Panc1 (cell line): ENCODE results near the gene RELA. TPM values are rescaled to one million over a fixed set of nuclear protein-coding genes. Genes with fewer than 3 reads are reported as not detected.

Source experiments
- ATAC-seq: fragments of 200-7000 bp; cut with Tn5 transposase; 2 replicates; pipeline ENCODE4 v1.9.1; 2020; ENCODE audit warnings: mild to moderate bottlenecking, moderate library complexity
- BruUV-seq: library from RNA; stranded (reverse); fragments of 400-500 nt; replicated peaks from 2 replicates; lab custom pipeline; 2021; lab: Mats Ljungman, UMichigan
- CTCF ChIA-PET: fragments of 300-600 bp; sonication (Branson Sonifier 250); formaldehyde crosslinking; loops from one replicate; lab custom pipeline; 2022; ENCODE audit warnings: antibody characterized with exemption; lab: Charles Lee
- POLR2A ChIA-PET: fragments of 300-600 bp; sonication (Branson Sonifier 250); formaldehyde crosslinking; loops from one replicate; lab custom pipeline; 2022; ENCODE audit warnings: antibody characterized with exemption; lab: Charles Lee
- DNase-seq: peaks from one replicate; pipeline ENCODE4 v3.0.0-alpha.2; 2010; ENCODE audit warnings: low read depth, low spot score
- H3K27ac ChIP-seq: 2 replicates; pipeline ENCODE4 v1.5.1; 2011; ENCODE audit warnings: mild to moderate bottlenecking, low read length, inconsistent platforms
- H3K27me3 ChIP-seq: fragments of 200-500 bp; sonication (Bioruptor generic); 2 replicates; pipeline ENCODE4 v1.6.0; 2014; ENCODE audit warnings: low read length, inconsistent platforms; ENCODE audit not compliant: control insufficient read depth, insufficient read depth
- H3K36me3 ChIP-seq: fragments of 200-500 bp; sonication (Bioruptor generic); 2 replicates; pipeline ENCODE4 v1.5.1; 2014; ENCODE audit warnings: inconsistent platforms, mild to moderate bottlenecking, low read length, moderate library complexity; ENCODE audit not compliant: control insufficient read depth, insufficient read depth
- H3K4me1 ChIP-seq: 2 replicates; pipeline ENCODE4 v1.5.1; 2011; ENCODE audit warnings: inconsistent platforms, mild to moderate bottlenecking, low read length, moderate library complexity; ENCODE audit not compliant: control insufficient read depth, insufficient read depth
- H3K4me3 ChIP-seq, 2 experiments: 2 replicates each; pipeline ENCODE4 v1.5.1; 2011 to 2012; ENCODE audit warnings: low read depth in 2 of 2, low read length in 2 of 2, mild to moderate bottlenecking in 2 of 2, inconsistent platforms in 1 of 2, moderate library complexity in 1 of 2
- H3K9me3 ChIP-seq: fragments of 200-500 bp; sonication (Bioruptor generic); 2 replicates; pipeline ENCODE4 v1.5.1; 2014; ENCODE audit warnings: low read depth, mild to moderate bottlenecking, inconsistent platforms, low read length, moderate library complexity; ENCODE audit not compliant: control insufficient read depth, insufficient read depth
- POLR2AphosphoS5 ChIP-seq: IDR thresholded peaks from 2 replicates; pipeline ENCODE4 v1.6.1; 2012; ENCODE audit warnings: mild to moderate bottlenecking, low read depth, low read length, moderate library complexity
- REST ChIP-seq, 2 experiments: IDR thresholded peaks; 2 replicates each; pipeline ENCODE4 v1.6.1; 2011 to 2012; ENCODE audit warnings: low read depth in 2 of 2, control low read depth in 1 of 2, low read length in 1 of 2, mild to moderate bottlenecking in 1 of 2, moderate library complexity in 1 of 2; ENCODE audit not compliant: insufficient read depth in 1 of 2
- SIN3A ChIP-seq: IDR thresholded peaks from 2 replicates; pipeline ENCODE4 v1.6.1; 2012; ENCODE audit warnings: low read depth, mild to moderate bottlenecking, low read length, moderate library complexity, borderline replicate concordance; ENCODE audit not compliant: insufficient read depth
- TCF7L2 ChIP-seq: IDR thresholded peaks from 2 replicates; pipeline ENCODE4 v1.6.1; 2011; ENCODE audit warnings: mild to moderate bottlenecking, low read depth, low read length, inconsistent platforms
- in situ Hi-C: cut with HindIII; loops from 2 replicates; pipeline ENCODE4 v1.10.0; 2016; ENCODE audit warnings: low sequenced_read_pairs, low pct_unique_long_range_greater_than_20kb
- intact Hi-C: fragments of 100-400 bp; cut with micrococcal nuclease; formaldehyde crosslinking; loops from one replicate; pipeline ENCODE4 v1.10.0; 2022; ENCODE audit not compliant: unreplicated experiment
- microRNA-seq: library from miRNA; unstranded; fragments of <30 nt; microRNA quantifications from one replicate; pipeline ENCODE4 v1.1.0, GENCODE V29; 2020; ENCODE audit not compliant: unreplicated experiment
- total RNA-seq: library from RNA; stranded (reverse); gene quantifications from one replicate; pipeline ENCODE4 v1.2.1, GENCODE V29; 2021; ENCODE audit not compliant: unreplicated experiment
- TF ChIP-seq, protein P1 (sequence below): fragments of 450-650 bp; IDR thresholded peaks from 2 replicates; pipeline ENCODE4 v1.5.1; 2017; ENCODE audit warnings: mild to moderate bottlenecking

RELA gene
- total RNA-seq, 1 experiment from 2014 or later = 141 TPM

- ATAC-seq (no peak), DNase-seq (no peak)
- H3K27ac ChIP-seq = no peak overlapping the region
- H3K27me3 ChIP-seq = no peaks in the 10 kb centered on the region
- in situ Hi-C loops = no loop called here
- intact Hi-C loops = no loop called here
- H3K36me3 ChIP-seq = peaks cover 11% of the 10 kb centered on the region; the same call in 1 of the 2 replicates
- ChIA-PET CTCF (no interaction called here), POLR2A (interaction anchor here (0.6 to 0.7 kb wide), 2 partner anchors 14 to 343 kb away, joined by 5 read pairs; no protein-coding TSS in a partner anchor)
- TF ChIP-seq SIN3A (no peak), REST (IDR thresholded peaks at IDR 0.05; ENCODE audit: insufficient read depth in 1 of 2, low read depth in 2 of 2, low read length in 1 of 2) (no peak), POLR2AphosphoS5 (no peak), TCF7L2 (no peak)
- TF ChIP-seq, protein P1, sequence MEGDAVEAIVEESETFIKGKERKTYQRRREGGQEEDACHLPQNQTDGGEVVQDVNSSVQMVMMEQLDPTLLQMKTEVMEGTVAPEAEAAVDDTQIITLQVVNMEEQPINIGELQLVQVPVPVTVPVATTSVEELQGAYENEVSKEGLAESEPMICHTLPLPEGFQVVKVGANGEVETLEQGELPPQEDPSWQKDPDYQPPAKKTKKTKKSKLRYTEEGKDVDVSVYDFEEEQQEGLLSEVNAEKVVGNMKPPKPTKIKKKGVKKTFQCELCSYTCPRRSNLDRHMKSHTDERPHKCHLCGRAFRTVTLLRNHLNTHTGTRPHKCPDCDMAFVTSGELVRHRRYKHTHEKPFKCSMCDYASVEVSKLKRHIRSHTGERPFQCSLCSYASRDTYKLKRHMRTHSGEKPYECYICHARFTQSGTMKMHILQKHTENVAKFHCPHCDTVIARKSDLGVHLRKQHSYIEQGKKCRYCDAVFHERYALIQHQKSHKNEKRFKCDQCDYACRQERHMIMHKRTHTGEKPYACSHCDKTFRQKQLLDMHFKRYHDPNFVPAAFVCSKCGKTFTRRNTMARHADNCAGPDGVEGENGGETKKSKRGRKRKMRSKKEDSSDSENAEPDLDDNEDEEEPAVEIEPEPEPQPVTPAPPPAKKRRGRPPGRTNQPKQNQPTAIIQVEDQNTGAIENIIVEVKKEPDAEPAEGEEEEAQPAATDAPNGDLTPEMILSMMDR = no peak
- H3K4me3 ChIP-seq = no peak overlapping the region
- H3K4me1 ChIP-seq = no peaks in the 10 kb centered on the region
- BruUV-seq = no TSS peak
- H3K9me3 ChIP-seq = no peaks in the 10 kb centered on the region
These were observed 58.5 kb downstream of the RELA start for GRCh38 chr11:65604258-65604657.

Small RNA genes lying within 50 kb of the gene (microRNA-seq; reads per million reads assigned to microRNA genes)
- gene MIR4489 = not detected
- not detected for gene MIR4690

Other genes starting within 250 kb of the RELA start
- 731 TPM for gene NEAT1, start 240.1 kb downstream of the RELA start, total RNA-seq
- gene MALAT1, start 163.9 kb downstream of the RELA start, total RNA-seq = 13,645 TPM
- 117 TPM for gene SCYL1, start 137.8 kb downstream of the RELA start, total RNA-seq
- 133 TPM for gene LTBP3, start 104.6 kb downstream of the RELA start, total RNA-seq
- 61.2 TPM for gene ZNRD2, start 92.4 kb downstream of the RELA start, total RNA-seq
- gene FAM89B, start 90.4 kb downstream of the RELA start, total RNA-seq = 102 TPM
- gene EHBP1L1, start 86.9 kb downstream of the RELA start, total RNA-seq = 108 TPM
- gene KCNK7, start 67.1 kb downstream of the RELA start, total RNA-seq = 0.69 TPM
- 124 TPM for gene MAP3K11, start 48.7 kb downstream of the RELA start, total RNA-seq
- 74.5 TPM for gene PCNX3, start 47.1 kb downstream of the RELA start, total RNA-seq
- gene SIPA1, start 24.8 kb downstream of the RELA start, total RNA-seq = 86.9 TPM
- 84.2 TPM for gene KAT5, start 49.3 kb upstream of the RELA start, total RNA-seq
- gene RNASEH2C, start 57.9 kb upstream of the RELA start, total RNA-seq = 107 TPM
- gene AP5B1, start 118.1 kb upstream of the RELA start, total RNA-seq = 35.0 TPM
- gene OVOL1, start 124.1 kb upstream of the RELA start, total RNA-seq = 0.23 TPM
- not detected for gene SNX32, start 171.0 kb upstream of the RELA start, total RNA-seq
- gene CFL1, start 195.3 kb upstream of the RELA start, total RNA-seq = 1,911 TPM
- 140 TPM for gene MUS81, start 197.5 kb upstream of the RELA start, total RNA-seq
- 23.7 TPM for gene EFEMP2, start 209.9 kb upstream of the RELA start, total RNA-seq
- gene CTSW, start 216.9 kb upstream of the RELA start, total RNA-seq = not detected
- 105 TPM for gene FIBP, start 225.6 kb upstream of the RELA start, total RNA-seq
- gene CCDC85B, start 227.8 kb upstream of the RELA start, total RNA-seq = 85.4 TPM
- gene FOSL1, start 237.5 kb upstream of the RELA start, total RNA-seq = 186 TPM